OCI-LY1 (cell line): ENCODE data around the gene FXR1.

ENCODE experiments used
- EZH2 ChIP-seq: fragments of 200-600 bp; sonication (generic), shearing (Covaris generic); IDR thresholded peaks from 2 replicates; pipeline ENCODE4 v1.8.0; 2017; ENCODE audit warnings: borderline replicate concordance, mixed run types, mild to moderate bottlenecking, antibody characterized with exemption, low read length, moderate library complexity, mixed read lengths
- TF ChIP-seq, protein P1 (sequence below): fragments of 200-600 bp; sonication (generic), shearing (Covaris generic); IDR thresholded peaks from 2 replicates; pipeline ENCODE4 v1.5.1; 2017; ENCODE audit warnings: mild to moderate bottlenecking, antibody characterized with exemption, low read length, moderate library complexity, mixed read lengths

DNA sequence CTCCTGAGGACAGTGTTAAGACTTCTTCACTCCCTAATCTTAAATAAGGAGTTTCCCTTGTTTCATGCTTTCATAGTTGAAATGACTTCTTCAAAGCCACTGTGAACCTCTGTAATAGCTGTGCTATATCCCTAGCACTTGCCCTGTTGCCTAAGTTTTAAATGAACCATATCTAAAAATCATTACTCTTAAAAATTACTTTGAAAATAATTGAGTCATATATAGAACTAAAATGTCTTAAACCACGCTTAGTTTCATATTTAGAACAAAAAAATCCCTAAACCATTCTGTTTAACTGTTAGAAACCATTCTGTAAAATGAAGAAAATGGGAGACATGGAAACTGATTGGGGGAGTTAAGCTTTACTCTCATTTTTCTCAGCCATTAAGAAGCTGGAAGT is 47.2 kb downstream of the FXR1 start:
- TF ChIP-seq, protein P1, sequence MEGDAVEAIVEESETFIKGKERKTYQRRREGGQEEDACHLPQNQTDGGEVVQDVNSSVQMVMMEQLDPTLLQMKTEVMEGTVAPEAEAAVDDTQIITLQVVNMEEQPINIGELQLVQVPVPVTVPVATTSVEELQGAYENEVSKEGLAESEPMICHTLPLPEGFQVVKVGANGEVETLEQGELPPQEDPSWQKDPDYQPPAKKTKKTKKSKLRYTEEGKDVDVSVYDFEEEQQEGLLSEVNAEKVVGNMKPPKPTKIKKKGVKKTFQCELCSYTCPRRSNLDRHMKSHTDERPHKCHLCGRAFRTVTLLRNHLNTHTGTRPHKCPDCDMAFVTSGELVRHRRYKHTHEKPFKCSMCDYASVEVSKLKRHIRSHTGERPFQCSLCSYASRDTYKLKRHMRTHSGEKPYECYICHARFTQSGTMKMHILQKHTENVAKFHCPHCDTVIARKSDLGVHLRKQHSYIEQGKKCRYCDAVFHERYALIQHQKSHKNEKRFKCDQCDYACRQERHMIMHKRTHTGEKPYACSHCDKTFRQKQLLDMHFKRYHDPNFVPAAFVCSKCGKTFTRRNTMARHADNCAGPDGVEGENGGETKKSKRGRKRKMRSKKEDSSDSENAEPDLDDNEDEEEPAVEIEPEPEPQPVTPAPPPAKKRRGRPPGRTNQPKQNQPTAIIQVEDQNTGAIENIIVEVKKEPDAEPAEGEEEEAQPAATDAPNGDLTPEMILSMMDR, result no peak
- TF ChIP-seq EZH2, result no peak
